ENCODE data around the gene SNX19.

- TF ChIP-seq POLR2AphosphoS5 (IDR thresholded peaks at IDR 0.05; ENCODE audit: low read depth, low read length), result no peak
- TF ChIP-seq TAF1 (IDR thresholded peaks at IDR 0.05; ENCODE audit: borderline replicate concordance, insufficient read depth, low read length), result no peak
- no peak for TF ChIP-seq REST (IDR thresholded peaks at IDR 0.05; ENCODE audit: insufficient read depth in 1 of 2, low read depth in 2 of 2, low read length in 2 of 2)
- TF ChIP-seq SIN3A (IDR thresholded peaks at IDR 0.05; ENCODE audit: borderline replicate concordance, insufficient read depth, low read length), result no peak
- TF ChIP-seq FOXP2 (optimal IDR thresholded peaks at IDR 0.05; ENCODE audit: borderline replicate concordance, extremely low read depth, extremely low read length, insufficient read depth), result no peak
Observed at GRCh38 chr11:130876100-130876499, 40.2 kb downstream of the SNX19 start.

All from PFSK-1 (cell line).